Measurements from ENCODE around the gene RPL37.
"Not testable (repeated sequence)": the region's sequence is repeated elsewhere in the genome, so short reads cannot be mapped to it uniquely, and the experiment has no call there.

RPL37 gene

GRCh38 chr5:40834849-40835787 is at the start of gene RPL37:
Gene RPL37, minus strand, starts transcription at chr5:40835222. Its CDS starts 37 bp downstream, at chr5:40835185.
- DNase-seq: peak; percentile 89

GRCh38 chr5:40883051-40883450 is 48.0 kb upstream of the RPL37 start:
- not testable (repeated sequence) for DNase-seq

- no peak for DNase-seq
These were observed 47.3 kb upstream of the RPL37 start for GRCh38 chr5:40882291-40882690.

GRCh38 chr5:40879163-40879942 is 44.3 kb upstream of the RPL37 start:
- peak; percentile 23 for DNase-seq

GRCh38 chr5:40877371-40877988 is 42.5 kb upstream of the RPL37 start:
- no peak for DNase-seq

GRCh38 chr5:40875958-40876357 is 40.9 kb upstream of the RPL37 start:
- DNase-seq: no peak

- DNase-seq: no peak
These were observed 38.4 kb upstream of the RPL37 start for GRCh38 chr5:40873286-40873880.

- DNase-seq: not testable (repeated sequence)
These were observed 37.2 kb upstream of the RPL37 start for GRCh38 chr5:40872253-40872652.

GRCh38 chr5:40871177-40871576 is 36.2 kb upstream of the RPL37 start:
- DNase-seq: no peak

- DNase-seq: no peak
These were observed 34.4 kb upstream of the RPL37 start for GRCh38 chr5:40869384-40869783.

GRCh38 chr5:40866844-40867243 is 31.8 kb upstream of the RPL37 start:
- no peak for DNase-seq

- not testable (repeated sequence) for DNase-seq
These were observed 30.0 kb upstream of the RPL37 start for GRCh38 chr5:40865004-40865403.

- DNase-seq: no peak
These were observed 25.7 kb upstream of the RPL37 start for GRCh38 chr5:40860711-40861110.

GRCh38 chr5:40853632-40854192 is 18.7 kb upstream of the RPL37 start:
- DNase-seq: no peak

GRCh38 chr5:40847525-40847924 is 12.5 kb upstream of the RPL37 start:
- DNase-seq: no peak

GRCh38 chr5:40846371-40846770 is 11.3 kb upstream of the RPL37 start:
- no peak for DNase-seq

GRCh38 chr5:40844565-40844964 is 9.5 kb upstream of the RPL37 start:
- DNase-seq: no peak

- DNase-seq: no peak
These were observed 7.3 kb upstream of the RPL37 start for GRCh38 chr5:40842351-40842750.

GRCh38 chr5:40841068-40841805 is 6.2 kb upstream of the RPL37 start, which contains the start of gene CARD6:
Gene CARD6, plus strand, starts transcription at chr5:40841367. Its CDS starts 16 bp downstream, at chr5:40841383.
- DNase-seq: no peak

GRCh38 chr5:40838086-40838485 is 3.1 kb upstream of the RPL37 start:
- no peak for DNase-seq

GRCh38 chr5:40834391-40834848 is 602 bp downstream of the RPL37 start:
- DNase-seq: no peak

Measured in NCI-H2029 treated with DMSO at 0.1 percent for 48 hours (cell line).